Fibroblast of skin of left quadriceps (primary cell): ENCODE data around the gene MED15.

Experiments used
- DNase-seq, 2 experiments: peaks; one replicate each; pipeline ENCODE4 v3.0.0-alpha.2; 2013; ENCODE audit warnings: low read depth in 2 of 2

Gene MED15

DNA sequence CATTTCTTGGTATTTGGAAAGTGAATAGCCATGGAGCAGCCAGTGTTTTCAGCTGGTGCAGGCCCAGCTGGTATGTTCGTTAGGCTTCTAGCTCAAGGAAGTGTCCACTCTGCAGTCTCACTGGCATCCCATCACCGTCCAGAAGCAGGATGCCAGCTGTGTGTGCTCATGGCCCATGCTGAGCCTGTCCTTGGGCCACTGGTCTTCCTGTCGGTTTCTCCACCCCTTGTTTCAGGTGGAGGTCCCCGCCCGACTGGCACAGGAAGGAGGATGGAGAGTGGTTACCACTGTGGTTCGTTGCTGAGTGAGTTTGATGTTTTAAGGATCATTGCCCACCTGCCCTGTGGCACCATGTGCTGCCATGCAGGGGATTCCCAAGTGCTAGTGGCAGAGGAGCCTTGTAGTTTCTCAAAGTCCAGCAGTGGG lies 63.7 kb downstream of the MED15 start:
- no peak for DNase-seq

DNA sequence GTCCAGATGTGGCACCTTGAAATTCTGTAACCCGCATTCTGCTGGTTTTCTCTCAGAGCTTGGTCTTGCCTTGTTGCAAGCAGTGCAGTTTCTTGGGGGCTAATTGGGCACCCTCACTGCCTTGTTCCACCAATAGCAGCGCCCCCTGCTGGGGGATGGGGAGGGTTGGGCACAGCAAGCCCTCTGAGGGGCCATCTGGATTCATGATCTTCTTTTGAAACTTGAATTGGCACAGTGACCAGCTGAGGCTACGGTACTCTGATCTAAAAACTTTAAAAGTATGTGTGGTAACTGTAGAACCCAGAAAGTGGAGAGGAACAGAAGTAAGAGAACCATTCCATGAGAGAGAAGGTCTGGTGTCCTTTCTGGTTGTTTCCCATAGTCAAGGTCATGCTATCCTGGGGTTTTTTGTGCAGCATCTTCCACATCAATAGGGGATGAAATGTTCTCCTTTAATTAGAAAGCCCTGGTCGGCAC lies 64.2 kb downstream of the MED15 start:
- no peak for DNase-seq

DNA sequence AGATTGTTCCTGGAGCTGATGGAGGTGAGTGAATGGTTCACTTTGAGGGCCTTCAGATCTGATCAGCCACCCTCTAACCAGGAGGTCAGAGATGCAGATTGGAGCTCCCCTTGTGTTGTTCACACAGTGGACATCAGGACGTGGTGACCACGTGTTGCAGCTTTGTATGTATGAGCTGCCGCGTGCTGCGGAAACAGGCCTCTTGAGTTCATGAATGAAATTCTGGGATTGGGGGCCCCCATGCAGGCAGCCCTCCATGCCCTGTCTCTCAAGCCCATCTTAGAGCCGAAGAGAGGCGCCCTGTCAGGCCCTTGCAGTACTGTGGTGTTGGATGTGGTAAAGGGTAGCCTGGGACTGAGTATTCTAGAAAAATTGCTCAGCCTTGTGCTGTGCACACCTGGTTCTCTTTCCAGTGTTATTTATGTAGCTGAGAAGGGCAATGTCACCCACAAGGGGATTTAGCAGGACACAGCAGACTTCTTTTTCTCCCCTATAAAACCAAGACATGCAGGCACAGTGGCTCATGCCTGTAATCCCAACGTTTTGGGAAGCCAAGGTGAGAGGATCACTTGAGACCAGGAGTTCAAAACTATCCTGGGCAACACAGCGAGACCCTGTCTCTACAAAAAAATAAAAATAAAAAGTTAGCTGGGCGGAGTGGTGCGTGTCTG lies 64.9 kb downstream of the MED15 start:
- DNase-seq: no peak

DNA sequence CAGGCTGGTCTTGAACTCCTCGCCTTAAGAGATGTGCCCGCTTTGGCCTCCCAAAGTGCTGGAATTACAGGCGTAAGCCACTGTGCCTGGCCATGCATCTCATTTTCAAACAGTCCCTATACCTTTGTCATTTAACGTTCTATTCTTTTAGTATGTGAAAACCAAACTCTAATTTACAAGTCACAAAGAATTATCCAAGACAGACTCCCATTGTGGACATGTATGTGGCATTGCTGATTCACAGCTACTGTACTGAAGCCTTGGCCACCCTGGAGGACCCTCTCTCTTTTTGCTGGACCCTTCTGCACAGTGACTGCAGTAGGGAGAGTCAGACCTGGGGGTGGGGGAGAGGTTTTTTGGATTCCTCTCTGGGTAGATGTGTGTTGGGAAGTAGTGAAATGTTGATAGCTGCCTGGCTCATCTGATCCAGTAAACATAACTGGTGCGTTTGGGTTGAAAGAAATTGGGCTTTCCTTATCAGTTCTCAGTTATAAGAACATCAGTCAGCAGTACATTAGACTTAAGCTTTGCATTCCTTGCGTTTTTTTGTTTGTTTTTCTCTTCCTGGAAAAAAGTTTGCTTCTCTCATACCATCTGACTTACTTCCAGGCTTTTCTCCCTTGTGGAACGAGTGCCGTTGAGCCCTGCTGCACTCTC lies 65.9 kb downstream of the MED15 start:
- no peak for DNase-seq

DNA sequence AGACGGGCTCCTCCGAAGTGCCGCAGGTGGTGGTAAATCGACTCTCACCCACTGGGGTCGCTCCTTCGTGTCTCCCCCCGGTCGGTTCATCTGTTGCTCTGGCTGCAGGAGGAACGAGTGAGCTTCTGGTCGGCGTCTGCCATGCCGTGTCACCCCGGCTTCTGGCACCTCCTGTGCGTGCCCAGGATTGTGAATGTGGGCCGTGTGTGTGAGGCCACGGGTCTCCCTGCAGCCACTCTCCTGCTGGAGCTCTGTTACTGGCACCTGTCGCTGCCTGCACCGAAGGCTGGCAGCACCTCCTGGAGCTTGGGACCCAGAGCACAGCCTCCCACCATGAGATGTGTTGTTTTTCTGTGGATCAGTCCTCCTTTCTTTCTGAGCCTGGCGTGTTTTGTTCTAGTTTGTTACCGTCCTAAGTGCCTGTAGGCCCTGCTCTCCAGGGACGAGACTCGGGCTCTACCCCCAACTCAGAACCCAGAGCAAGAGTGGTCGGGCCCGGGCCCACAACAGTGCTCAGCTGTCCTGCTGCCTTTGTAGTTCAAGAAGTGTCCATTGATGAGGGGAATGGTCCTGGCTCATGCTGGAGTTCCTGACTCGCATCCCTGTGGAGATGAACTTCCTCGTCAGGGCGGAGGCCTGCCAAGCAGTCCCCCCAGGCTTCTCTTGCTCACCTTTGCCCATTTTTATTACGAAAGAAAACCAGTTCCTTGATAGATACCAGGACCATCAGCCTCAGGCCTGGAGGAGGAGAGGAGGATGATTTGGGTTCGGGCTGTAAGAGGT lies 66.6 kb downstream of the MED15 start:
- DNase-seq: no peak

DNA sequence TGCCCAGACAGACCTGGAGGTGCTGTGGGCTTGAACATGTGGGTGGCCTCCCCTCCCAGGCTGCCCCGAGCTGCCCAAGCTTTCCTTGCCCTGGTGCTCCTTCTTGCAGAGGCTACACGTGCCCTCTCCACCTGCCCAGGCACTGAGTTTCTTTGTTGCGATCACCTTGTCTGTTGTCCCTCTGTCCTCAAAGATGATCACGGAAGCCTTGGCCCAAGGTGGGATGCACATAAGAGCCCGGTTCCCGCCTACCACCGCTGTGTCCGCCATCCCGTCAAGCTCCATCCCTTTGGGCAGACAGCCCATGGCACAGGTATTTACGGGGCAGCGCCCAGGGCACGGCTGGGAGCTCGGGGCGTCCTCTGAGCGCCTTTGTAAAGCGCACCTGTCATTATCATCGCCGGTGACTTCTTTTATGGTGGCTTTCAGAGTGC lies 67.5 kb downstream of the MED15 start:
- DNase-seq: no peak

DNA sequence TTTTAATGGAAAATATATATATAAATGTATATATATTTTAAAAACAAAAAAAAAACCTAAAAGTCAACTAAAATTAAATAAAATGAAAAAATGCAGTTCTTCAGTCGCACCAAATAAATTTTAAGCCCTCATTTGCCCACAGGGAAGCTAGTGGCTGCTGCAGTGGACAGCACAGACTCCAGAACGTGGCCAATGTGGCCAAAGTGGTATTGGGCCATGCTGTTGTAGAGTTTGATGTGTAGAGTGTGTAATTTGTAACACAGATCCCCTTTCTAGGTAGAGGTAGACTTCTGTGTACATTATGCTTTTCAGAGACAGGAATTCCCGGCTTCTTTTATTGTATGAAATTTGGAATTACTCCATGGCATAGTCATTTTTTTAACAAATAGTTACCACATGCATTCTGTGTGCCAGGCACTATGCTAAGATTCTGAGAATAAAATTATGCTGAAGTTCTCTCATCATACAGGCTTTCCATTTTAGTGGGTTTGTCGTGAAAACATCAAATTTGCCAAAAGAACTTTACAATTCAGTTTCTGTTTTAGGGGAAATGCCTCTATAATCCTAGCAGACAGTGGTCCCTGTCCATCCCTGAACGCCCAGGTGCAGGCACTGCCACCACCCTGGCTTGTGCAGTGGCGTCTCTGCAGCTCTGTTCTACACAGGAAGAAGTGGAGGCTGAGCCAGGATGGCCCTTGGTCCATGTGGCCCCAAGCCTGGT lies 68.5 kb downstream of the MED15 start:
- no peak for DNase-seq

DNA sequence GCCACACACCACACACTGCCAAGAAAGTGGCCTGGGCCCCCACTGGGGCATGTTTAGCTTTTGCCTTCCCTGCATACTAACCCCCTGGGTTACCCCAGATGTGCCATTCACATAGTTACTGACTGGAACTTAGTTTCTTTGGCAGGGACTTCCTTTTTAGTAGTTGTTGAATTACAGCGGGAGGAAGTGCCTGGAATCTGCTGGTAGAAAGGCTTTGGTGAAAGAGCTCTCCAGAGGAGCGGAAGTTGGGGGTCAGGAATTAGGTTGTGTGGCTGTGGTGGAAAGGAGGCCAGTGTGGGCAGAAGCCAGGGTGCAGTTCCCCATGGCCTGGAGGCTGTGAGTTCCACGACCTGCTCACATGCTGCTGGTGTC lies 69.0 kb downstream of the MED15 start:
- no peak for DNase-seq

DNA sequence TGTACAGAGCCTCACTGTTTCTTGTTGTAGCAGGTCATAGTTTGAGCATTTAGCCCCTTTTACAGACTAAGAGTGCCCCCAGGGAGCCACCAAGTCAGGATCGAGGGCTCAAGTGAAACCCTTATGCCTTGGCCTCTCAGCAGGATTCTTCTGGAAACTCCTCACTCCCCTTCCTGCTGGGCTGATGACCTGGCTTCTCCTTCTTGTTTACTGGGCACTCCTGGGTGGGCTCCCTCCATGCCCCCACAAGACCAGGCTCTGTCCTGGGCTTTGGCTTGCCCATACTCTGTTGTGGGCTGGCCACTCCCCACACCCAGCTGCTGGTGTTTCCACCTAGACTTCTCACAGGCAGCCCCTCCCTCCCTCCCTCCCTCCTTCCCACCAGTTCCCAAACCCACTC lies 69.6 kb downstream of the MED15 start:
- DNase-seq: no peak

DNA sequence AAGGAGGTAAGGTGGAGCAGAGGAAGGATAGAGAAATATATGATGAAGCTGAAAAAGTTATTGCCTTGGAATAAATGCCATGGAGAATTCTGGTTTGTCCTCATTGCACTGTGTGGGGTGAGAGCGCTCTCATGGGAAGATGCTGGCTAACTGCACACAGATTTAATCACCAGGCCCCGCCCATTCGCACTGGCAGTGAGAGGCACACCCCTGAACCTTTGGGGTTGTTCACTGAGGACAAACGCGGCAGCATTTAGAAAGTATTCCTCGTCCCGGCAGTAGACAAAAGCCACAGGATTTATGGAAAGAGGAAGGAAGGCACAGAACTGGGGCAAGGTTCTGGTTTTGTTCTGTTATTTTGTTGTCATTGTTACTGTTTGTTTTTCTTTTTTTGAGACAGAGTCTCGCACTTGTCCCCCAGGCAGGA lies 70.2 kb downstream of the MED15 start:
- no peak for DNase-seq

DNA sequence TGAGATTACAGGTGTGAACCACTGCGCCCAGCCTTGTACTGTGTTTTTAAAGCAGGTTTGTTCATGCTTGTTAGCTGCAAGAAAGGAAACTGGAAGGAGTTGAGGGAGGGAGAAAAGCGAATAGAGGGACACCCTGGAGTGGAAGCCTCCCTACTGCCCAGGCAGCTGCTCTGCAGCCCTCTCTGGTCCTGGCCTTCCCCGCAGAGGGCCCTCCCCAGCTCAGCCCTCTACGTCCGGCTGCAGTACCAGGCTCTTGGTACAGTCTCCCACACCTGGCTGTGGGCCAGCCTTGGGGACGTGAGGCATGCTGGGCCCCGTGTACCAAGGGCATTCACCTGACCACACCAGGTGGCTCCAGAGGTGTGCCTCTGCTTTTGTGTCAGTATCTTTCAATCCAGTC lies 70.8 kb downstream of the MED15 start:
- DNase-seq: no peak

DNA sequence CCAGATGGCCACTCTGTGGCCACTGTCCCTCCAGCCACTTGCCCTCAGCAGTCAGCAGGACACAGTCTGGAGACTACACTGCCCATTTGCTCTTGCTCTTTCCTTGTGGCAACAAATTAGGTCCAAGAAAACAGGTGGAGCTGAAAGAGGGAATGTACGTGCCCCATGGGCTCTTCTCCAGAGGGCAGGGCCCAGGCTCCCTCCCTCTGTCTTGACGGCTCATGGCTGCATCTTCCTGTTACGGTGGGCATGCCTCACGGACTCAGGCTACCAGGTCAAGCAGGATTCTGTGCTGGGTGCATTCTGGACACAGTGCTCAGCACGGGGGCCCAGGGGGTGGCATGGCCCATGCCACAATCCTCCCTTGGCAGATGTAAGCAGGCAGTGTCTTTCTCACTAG lies 71.3 kb downstream of the MED15 start:
- DNase-seq: no peak

DNA sequence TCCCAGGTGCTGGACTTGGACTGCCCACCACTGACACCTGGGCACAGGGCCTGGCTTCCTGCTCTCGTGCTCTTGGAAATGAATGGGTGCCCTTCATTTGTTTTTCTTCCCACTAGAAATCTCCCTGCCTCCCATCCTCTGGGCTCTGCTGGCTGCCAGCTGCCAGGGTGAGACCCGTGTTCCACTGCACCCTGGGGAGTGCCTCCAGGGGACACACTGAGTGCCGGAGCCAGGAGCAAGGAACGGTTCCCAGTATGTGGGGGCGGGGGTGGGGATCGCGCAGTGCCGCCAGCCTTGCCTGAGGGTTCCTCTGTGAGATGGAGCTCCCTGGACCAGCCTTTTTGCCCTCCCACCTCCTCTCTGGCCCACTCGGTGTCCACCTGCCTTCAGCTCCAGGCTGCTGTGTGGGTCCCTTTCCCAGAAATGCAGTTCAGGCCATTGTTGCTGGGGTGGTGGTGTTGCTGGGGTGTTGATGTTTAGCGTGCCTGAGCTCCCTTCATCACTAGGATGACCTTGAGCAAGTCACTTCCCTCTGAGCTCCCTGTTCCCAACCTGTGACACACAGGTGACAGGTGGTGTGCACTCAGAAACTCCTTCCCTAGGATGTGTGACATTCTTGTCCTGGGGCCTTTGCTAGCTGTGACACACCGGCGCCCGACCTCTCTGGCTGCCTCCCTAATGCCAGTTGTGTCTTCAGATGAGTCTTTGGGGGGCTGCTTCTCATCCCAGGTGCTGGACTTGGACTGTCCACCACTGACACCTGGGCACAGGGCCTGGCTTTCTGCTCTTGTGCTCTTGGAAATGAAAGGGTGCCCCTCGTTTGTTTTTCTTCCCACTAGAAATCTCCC lies 72.1 kb downstream of the MED15 start:
- no peak for DNase-seq

DNA sequence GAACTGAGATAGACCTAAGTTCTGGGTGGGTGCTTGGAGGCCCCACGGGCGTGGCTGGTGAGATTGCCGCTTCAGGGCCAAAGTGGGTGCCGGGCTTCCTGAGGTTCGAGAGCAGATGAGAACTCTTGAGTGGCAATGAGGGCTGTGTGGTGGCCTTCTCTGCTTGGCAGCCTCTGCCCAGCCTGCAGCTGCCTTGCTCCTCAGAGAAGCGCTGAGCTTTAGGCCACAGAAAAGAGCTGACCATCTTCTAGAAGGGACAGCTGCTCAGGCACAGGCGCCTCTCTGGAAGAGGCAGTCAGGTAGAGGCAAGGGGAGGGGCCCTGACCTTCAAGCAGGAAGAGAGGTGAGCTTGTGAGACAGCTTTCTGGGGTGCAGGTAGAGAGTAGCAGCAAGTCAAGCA lies 72.8 kb downstream of the MED15 start:
- no peak for DNase-seq

DNA sequence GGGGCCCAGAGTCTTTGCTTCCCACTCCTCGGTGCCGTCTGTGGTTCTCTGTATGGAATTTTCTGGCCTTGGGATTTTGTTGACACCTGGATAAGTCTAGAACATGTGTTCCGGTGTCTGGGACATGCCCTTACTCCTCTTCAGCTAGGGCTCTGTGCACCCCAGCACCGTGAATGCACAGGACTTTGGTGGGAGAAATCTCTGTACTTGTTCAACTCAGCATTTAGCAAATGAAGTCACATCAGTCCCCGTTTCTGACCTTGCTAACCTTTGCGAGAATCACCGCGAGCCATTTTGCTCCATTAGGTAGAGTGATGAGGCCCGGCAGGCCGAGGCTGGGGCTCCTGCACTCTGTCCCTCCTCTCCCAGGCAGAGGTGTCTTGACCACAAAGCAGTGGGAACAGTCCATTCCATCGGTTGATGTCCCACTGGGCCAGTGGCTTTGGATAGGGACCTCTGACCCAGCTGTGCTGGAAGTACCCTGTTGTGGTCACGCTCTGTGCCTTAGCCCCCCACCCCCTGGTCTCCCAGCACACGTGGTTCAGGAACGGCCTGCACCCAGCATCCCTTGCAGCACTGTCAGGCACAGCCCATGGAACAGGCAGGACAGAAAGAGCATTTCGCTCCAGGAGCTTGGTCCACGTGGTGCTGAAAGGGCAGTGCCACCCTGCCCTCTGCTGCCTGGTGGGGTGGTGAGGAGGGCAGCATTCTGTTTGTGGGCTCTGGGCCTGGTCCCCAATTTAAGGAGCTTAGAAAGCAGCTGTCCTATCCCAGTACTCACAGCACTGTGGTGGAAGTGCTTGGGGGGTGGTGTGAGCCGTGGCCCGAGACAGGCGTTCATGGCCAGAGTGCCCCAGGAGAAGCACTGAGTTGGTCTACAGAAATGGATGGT lies 73.4 kb downstream of the MED15 start:
- no peak for DNase-seq

DNA sequence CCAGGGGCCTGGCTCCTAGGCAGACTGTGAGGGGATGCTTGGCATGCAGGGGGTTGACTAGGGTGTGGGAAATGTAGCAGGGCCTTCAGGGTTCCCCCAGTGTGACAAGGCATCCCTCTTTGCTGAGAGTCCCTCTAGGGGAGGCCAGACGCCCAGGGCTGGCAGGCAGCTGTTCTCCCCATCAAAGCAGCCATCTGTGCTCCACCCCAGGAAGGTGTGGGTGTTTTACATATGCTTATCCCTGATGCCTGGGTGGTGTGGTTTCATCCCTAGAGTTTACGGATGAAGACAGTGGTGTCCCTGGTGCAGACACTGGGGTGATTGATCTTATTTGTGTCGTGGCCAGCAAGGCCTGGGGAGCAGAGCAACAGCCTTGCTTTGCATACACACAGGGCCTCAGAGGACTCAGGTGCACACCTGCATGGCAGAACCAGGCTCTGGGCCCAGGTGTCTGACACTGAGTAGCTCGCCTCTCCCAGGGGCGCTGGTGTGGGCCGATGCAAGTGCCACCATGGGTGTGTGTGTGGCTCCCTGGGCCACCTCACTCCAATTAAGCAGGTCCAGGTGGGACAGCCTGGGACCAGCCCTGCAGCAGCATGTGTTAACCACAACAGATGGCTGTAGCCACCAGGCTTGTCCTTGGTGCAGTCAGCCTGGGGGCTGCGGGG lies 74.2 kb downstream of the MED15 start:
- no peak for DNase-seq

DNA sequence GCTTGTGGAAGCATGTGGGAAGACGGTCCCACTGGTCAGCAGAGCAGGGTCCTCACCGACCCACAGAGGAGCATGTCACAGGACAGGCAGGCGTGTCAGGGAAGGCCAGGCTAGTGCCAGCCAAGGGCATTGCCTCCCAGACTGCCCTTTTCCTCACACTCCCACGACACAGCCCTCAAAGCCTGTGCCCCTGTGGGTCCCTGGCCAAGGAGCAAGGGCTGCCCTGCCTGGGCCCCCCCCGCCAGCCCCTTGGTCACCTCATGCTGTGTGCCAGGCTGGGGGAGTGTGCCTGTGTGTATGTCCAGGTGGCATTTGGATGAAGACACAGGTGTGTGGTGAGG lies 74.7 kb downstream of the MED15 start:
- DNase-seq: no peak

DNA sequence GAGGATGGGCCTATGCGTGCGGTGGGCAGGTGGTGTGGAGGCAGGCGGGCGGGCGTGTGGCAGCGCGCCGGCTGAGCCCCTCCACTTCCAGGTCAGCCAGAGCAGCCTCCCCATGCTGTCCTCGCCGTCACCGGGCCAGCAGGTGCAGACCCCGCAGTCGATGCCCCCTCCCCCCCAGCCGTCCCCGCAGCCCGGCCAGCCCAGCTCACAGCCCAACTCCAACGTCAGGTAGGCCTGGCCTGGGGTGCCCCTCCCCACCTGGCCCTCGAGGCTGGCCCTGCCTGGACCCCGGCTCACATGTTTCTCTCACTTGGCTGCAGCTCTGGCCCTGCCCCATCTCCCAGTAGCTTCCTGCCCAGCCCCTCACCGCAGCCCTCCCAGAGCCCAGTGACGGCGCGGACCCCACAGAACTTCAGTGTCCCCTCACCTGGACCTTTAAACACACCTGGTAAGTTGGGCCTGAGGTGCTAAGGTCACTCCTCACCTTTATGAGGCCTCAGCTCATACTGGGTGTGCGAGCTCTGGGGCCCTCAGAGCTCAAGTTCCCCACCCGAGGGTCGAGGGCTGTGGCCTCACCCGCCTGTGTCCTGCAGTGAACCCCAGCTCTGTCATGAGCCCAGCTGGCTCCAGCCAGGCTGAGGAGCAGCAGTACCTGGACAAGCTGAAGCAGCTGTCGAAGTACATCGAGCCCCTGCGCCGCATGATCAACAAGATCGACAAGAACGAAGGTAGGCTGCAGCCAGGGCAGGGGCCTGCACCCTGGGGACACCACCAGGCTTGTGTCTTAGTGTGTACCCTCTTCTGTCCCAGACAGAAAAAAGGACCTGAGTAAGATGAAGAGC lies 75.3 kb downstream of the MED15 start:
- no peak for DNase-seq

DNA sequence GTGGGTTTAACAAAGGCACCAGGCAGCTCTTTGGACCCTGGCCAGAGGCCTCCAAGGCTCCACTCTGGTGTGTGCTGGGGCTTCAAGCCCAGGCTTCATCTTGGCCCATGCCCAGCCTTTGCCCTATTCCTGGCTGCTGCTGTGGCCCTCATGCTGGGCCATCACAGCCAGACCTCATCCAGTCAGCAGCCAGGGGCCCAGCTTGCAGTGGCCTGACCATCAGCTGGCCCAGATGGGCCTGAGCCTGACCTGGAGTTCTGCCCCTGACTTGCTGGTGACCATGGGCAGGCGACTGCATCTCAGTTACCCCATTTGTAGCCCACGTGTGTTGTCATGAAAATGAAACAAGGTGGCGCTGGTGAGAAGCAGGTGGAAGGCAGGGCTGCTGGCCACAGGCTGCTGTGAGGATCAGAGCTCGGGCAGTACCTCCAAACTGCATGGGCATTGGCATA lies 76.1 kb downstream of the MED15 start:
- DNase-seq: no peak
